NCI-H1092 (cell line): ENCODE data around the gene CALD1.

Experiments used
- DNase-seq: peaks from one replicate; lab custom pipeline; 2025; lab: John Stamatoyannopoulos, UW

The CALD1 gene

GRCh38 chr7:134826105-134826504 lies 46.7 kb downstream of the CALD1 start:
- DNase-seq: no peak

- DNase-seq: no peak
These were observed 48.0 kb downstream of the CALD1 start for GRCh38 chr7:134827436-134827835.

GRCh38 chr7:134827889-134828288 lies 48.5 kb downstream of the CALD1 start:
- DNase-seq: no peak

- no peak for DNase-seq
These were observed 48.9 kb downstream of the CALD1 start for GRCh38 chr7:134828361-134828760.

- DNase-seq: no peak
These were observed 50.0 kb downstream of the CALD1 start for GRCh38 chr7:134829380-134829986.

DNA sequence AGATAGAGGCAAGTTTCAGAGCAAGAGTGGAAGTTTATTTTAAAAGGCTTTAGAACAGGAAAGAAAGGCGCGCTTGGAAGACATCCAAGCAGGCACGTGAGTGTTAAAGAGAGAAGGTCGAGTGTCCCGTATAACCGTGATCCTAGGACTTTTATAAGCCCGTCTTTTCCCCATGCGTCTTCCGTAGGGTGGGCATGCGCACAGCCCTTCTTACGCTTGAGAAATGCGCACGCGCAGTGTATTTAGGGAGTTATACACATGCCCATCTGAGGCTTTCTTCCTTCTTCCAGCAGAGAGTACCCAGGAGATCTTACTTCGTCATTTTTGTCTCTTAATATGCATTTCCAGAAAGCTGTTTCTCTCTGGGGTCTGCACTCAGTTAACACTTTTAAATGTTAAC lies 52.4 kb downstream of the CALD1 start:
- DNase-seq: no peak

DNA sequence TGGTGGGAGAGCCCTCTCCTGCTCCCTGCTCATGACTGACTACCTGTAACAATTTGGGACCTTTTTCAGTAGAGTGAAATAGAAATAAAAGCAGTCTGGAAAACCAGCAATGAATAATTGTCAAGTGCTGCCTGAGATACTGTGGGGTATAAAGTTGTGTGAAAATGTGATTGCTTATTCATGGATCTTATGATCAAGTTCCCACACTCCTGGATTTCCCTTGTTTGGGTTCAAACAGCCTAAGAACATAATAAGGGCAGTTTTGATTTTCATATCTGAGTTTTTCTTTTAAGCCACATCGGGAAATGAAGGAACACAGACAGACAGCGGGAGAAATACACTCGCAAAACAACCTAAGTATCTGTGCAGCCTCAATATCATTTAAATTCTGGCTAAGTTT lies 52.9 kb downstream of the CALD1 start:
- no peak for DNase-seq

- no peak for DNase-seq
These were observed 55.4 kb downstream of the CALD1 start for GRCh38 chr7:134834689-134835462.

DNA sequence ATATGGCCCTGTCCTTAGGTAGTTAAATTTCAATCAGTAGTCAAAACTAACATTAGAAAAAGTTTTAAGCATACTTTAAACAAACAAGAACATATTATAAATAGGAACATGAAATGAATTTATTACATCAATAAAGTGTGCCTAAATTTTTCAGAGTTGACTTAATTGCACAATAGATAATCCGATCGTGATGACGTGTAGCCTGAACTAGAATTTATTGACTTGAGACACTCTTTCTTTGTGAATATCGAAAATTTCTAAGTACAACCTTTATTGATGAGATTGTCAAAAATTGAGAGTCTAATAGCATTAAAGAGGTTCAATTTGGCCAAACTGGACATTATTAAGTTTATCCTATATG lies 56.0 kb downstream of the CALD1 start:
- no peak for DNase-seq

DNA sequence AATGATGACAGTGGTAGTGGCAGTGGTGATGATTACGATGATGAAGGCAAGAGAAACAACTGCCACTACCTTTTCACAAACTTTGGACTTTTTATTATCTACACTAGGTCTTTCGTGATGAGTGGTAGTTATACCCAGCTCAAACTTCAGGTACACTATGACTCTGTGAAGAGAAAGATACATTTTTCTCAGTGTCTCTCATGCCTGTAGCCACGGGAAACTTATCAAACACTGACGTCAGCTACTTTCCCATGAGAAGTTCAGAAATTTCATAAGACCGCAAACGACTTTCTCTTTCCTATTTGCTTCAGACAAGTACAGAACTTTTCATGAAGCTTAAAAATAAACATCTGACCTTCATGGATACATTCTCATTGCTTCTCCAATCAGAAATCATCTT lies 57.0 kb downstream of the CALD1 start:
- no peak for DNase-seq

- no peak for DNase-seq
These were observed 59.9 kb downstream of the CALD1 start for GRCh38 chr7:134839298-134839697.

GRCh38 chr7:134842062-134842461 lies 62.6 kb downstream of the CALD1 start:
- DNase-seq: no peak

- no peak for DNase-seq
These were observed 63.5 kb downstream of the CALD1 start for GRCh38 chr7:134842886-134843430.

- DNase-seq: no peak
These were observed 64.8 kb downstream of the CALD1 start for GRCh38 chr7:134844200-134844599.

DNA sequence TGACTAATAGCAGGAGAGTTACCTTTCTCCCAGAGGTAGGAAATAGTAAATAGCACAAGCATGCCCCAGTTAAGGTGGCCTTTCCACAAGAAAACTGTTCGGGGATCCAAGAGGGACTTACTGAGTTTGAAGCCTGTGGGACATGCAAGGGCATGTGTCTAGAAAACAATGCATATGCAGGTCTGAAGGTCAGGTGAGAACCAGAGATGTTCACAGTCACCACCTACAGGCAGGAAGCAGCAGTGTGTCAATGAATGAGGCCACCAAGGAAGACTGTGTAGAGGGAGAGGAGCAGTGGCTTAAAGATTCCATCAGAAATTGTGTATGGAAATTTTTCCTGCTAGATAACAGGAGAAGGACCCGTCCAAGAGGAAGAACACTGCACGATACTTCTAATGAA lies 66.0 kb downstream of the CALD1 start:
- no peak for DNase-seq

DNA sequence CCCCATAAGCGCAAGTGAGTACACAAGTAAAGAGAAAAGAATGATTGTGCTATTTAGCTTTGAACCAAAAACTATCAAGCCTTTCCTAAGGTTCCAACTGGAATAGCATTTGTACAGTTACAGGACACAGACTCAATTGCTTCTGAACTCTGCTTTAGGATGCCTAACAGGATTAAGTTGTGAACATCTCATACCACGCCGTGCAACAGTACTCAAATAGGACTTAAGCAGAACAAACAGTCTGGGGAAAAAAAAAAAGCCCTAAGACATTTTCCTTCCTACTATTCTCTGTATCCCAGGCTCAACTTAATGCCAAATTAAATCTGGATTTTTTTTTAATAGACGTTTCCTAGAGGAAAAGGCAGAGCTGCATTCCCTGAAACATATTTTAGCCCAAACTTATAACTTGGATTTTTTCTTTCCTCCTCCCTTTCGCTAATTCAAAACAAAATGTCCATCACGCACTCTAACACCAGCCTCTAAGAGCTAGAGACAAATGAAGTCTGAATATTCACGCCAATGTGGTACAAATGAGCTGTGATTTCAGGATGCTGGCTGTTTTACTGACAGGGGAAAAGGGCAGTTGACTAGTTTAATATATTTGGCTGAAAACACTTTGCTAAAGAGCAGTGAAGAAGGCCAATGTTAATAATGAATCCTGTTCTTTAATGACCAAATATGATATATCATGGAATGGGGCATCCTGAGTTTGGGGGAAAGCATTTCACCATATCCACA lies 68.6 kb downstream of the CALD1 start:
- no peak for DNase-seq

GRCh38 chr7:134850066-134850465 lies 70.6 kb downstream of the CALD1 start:
- DNase-seq: no peak

- DNase-seq: no peak
These were observed 71.7 kb downstream of the CALD1 start for GRCh38 chr7:134851141-134851540.

- no peak for DNase-seq
These were observed 73.2 kb downstream of the CALD1 start for GRCh38 chr7:134852625-134853024.

- no peak for DNase-seq
These were observed 75.4 kb downstream of the CALD1 start for GRCh38 chr7:134854816-134855215.

DNA sequence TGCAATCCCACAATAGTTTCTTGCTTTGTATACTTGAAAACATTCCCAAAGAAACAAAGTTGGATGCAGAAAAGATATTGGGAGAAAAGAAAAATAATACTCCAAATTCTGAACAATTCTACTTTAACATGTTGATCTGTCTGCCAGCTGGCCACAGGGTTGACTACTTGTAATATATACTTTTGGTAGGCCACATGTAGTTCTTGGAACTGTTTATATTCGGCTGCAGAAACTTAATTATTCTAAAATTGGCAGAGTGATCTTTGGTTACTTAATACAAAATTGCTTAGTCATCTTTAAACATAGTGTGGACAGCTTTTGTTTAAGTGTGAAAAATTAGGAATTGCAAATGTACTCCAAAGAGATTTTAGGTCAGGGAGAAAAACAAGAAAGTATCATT lies 76.0 kb downstream of the CALD1 start:
- DNase-seq: no peak

- DNase-seq: no peak
These were observed 76.7 kb downstream of the CALD1 start for GRCh38 chr7:134856091-134856490.

- no peak for DNase-seq
These were observed 77.3 kb downstream of the CALD1 start for GRCh38 chr7:134856691-134857090.
